Activated CD4-positive, alpha-beta T cell treated with anti-CD3 and anti-CD28 coated beads, Interleukin-2, Interleukin-4, amounts not matched to agents 100 ng/mL and 50 ng/mL, durations not matched to agents 16 hours and 8 hours (primary cell): Measurements from ENCODE around the gene NKD1.

ENCODE experiments used
- DNase-seq: peaks from one replicate; pipeline ENCODE4 v3.0.0-alpha.2; 2020; ENCODE audit warnings: low spot score

Gene NKD1

GRCh38 chr16:50599494-50599893 is 51.3 kb downstream of the NKD1 start:
- DNase-seq, result no peak

- no peak for DNase-seq
Measured at GRCh38 chr16:50600582-50601283, 52.5 kb downstream of the NKD1 start.

GRCh38 chr16:50601341-50601740 is 53.1 kb downstream of the NKD1 start:
- no peak for DNase-seq

- no peak for DNase-seq
Measured at GRCh38 chr16:50602126-50602525, 53.9 kb downstream of the NKD1 start.

GRCh38 chr16:50602531-50603205 is 54.5 kb downstream of the NKD1 start:
- no peak for DNase-seq

- DNase-seq, result no peak
Measured at GRCh38 chr16:50603206-50604064, 55.2 kb downstream of the NKD1 start.

GRCh38 chr16:50604065-50604418 is 55.8 kb downstream of the NKD1 start:
- no peak for DNase-seq

GRCh38 chr16:50604610-50605009 is 56.4 kb downstream of the NKD1 start:
- no peak for DNase-seq

GRCh38 chr16:50605733-50606430 is 57.7 kb downstream of the NKD1 start:
- DNase-seq, result no peak

- DNase-seq, result no peak
Measured at GRCh38 chr16:50606431-50607050, 58.3 kb downstream of the NKD1 start.

- DNase-seq, result no peak
Measured at GRCh38 chr16:50607051-50607431, 58.8 kb downstream of the NKD1 start.

GRCh38 chr16:50607447-50607846 is 59.3 kb downstream of the NKD1 start:
- DNase-seq, result no peak

GRCh38 chr16:50607970-50608557 is 59.9 kb downstream of the NKD1 start:
- DNase-seq, result no peak

- DNase-seq, result no peak
Measured at GRCh38 chr16:50609049-50609448, 60.9 kb downstream of the NKD1 start.

GRCh38 chr16:50609471-50609870 is 61.3 kb downstream of the NKD1 start:
- DNase-seq, result no peak

GRCh38 chr16:50610331-50611262 is 62.4 kb downstream of the NKD1 start:
- DNase-seq, result no peak

GRCh38 chr16:50611332-50611934 is 63.2 kb downstream of the NKD1 start:
- no peak for DNase-seq

GRCh38 chr16:50611995-50612848 is 64.0 kb downstream of the NKD1 start:
- DNase-seq, result no peak

GRCh38 chr16:50612849-50613198 is 64.6 kb downstream of the NKD1 start:
- DNase-seq, result no peak
